PC-3 (cell line): ENCODE measurements around the gene LAMA5. TPM values are rescaled to one million over a fixed set of nuclear protein-coding genes. Genes with fewer than 3 reads are reported as not detected.

Experiments
- ATAC-seq: fragments of 200-7000 bp; cut with Tn5 transposase; 2 replicates; pipeline ENCODE4 v1.9.1; 2020; ENCODE audit warnings: mild to moderate bottlenecking, moderate library complexity
- BruUV-seq: library from RNA; stranded (reverse); fragments of 400-500 nt; replicated peaks from 2 replicates; lab custom pipeline; 2021; lab: Mats Ljungman, UMichigan
- CTCF ChIA-PET: fragments of 300-600 bp; sonication (Branson Sonifier 250); formaldehyde crosslinking; loops from one replicate; lab custom pipeline; 2022; ENCODE audit warnings: antibody characterized with exemption; lab: Charles Lee
- POLR2A ChIA-PET: fragments of 300-600 bp; sonication (Branson Sonifier 250); formaldehyde crosslinking; loops from one replicate; lab custom pipeline; 2022; ENCODE audit warnings: antibody characterized with exemption; ENCODE audit not compliant: unreplicated experiment; lab: Charles Lee
- DNase-seq: peaks from one replicate; pipeline ENCODE4 v3.0.0-alpha.2; 2015
- H2AFZ ChIP-seq: fragments of 300-600 bp; sonication (generic); 2 replicates; pipeline ENCODE4 v1.6.0; 2016; ENCODE audit warnings: antibody characterized with exemption, low read length
- H3F3A ChIP-seq: fragments of 300-600 bp; sonication (generic); one replicate; pipeline ENCODE4 v1.6.0; 2017; ENCODE audit warnings: antibody characterized with exemption, low read length, control low read depth, mild to moderate bottlenecking; ENCODE audit not compliant: unreplicated experiment
- H3K27ac ChIP-seq: fragments of 300-600 bp; sonication (generic); 2 replicates; pipeline ENCODE4 v1.5.1; 2016; ENCODE audit warnings: mild to moderate bottlenecking, low read length
- H3K27me3 ChIP-seq: fragments of 300-600 bp; sonication (generic); 2 replicates; pipeline ENCODE4 v1.6.1; 2016; ENCODE audit warnings: low read length, mixed read lengths
- H3K36me3 ChIP-seq: fragments of 300-600 bp; sonication (generic); 2 replicates; pipeline ENCODE4 v1.6.1; 2016; ENCODE audit warnings: low read depth, mixed run types, low read length, mixed read lengths
- H3K4me1 ChIP-seq: fragments of 300-600 bp; sonication (generic); 2 replicates; pipeline ENCODE4 v1.5.1; 2016; ENCODE audit warnings: low read length; ENCODE audit not compliant: insufficient read depth
- H3K4me2 ChIP-seq: fragments of 300-600 bp; sonication (generic); 2 replicates; pipeline ENCODE4 v1.6.0; 2016; ENCODE audit warnings: low read length
- H3K4me3 ChIP-seq: fragments of 300-600 bp; sonication (generic); 2 replicates; pipeline ENCODE4 v1.5.1; 2016; ENCODE audit warnings: mild to moderate bottlenecking, low read length, mixed read lengths
- H3K79me2 ChIP-seq: fragments of 300-600 bp; sonication (generic); 2 replicates; pipeline ENCODE4 v1.6.1; 2017; ENCODE audit warnings: low read length, mixed read lengths
- H3K9ac ChIP-seq: fragments of 300-600 bp; sonication (generic); 2 replicates; pipeline ENCODE4 v1.6.0; 2016; ENCODE audit warnings: mild to moderate bottlenecking, low read length
- H3K9me2 ChIP-seq: fragments of 300-600 bp; sonication (generic); replicated peaks from 2 replicates; pipeline ENCODE4 v1.6.1; 2016; ENCODE audit warnings: mixed run types, low read length, mixed read lengths
- H3K9me3 ChIP-seq: fragments of 300-600 bp; sonication (generic); 2 replicates; pipeline ENCODE4 v1.6.1; 2016; ENCODE audit warnings: low read length, mixed read lengths
- H4K20me1 ChIP-seq: fragments of 300-600 bp; sonication (generic); 2 replicates; pipeline ENCODE4 v1.6.1; 2016; ENCODE audit warnings: low read length, mixed read lengths
- CTCF ChIP-seq: fragments of 300-600 bp; sonication (generic); conservative IDR thresholded peaks from 2 replicates; pipeline ENCODE4 v1.5.1; 2017; ENCODE audit warnings: antibody characterized with exemption, low read depth, mild to moderate bottlenecking, low read length
- EZH2 ChIP-seq: fragments of 300-600 bp; sonication (generic); IDR thresholded peaks from one replicate; pipeline ENCODE4 v1.6.1; 2017; ENCODE audit warnings: antibody characterized with exemption, mild to moderate bottlenecking, low read length; ENCODE audit not compliant: unreplicated experiment
- EZH2phosphoT487 ChIP-seq: fragments of 300-600 bp; sonication (generic); IDR thresholded peaks from 2 replicates; pipeline ENCODE4 v1.6.1; 2018; ENCODE audit warnings: mild to moderate bottlenecking, antibody characterized with exemption, low read length, borderline replicate concordance
- intact Hi-C: fragments of 100-400 bp; cut with micrococcal nuclease; formaldehyde crosslinking; loops from 2 replicates; pipeline ENCODE4 v1.9.0; 2023
- microRNA-seq: library from miRNA; unstranded; fragments of <30 nt; microRNA quantifications from one replicate; pipeline ENCODE4 v1.1.0, GENCODE V29; 2020; ENCODE audit not compliant: unreplicated experiment
- total RNA-seq: library from RNA; depleted of rRNA; stranded (reverse); fragments of >200 nt; gene quantifications from 2 replicates; pipeline ENCODE4 v1.2.3, GENCODE V29; 2014; rRNA removed

LAMA5 gene
- total RNA-seq, 1 experiment from 2014 or later, result 196 TPM

- Histone ChIP-seq H4K20me1 (no peaks in the 10 kb centered on the region), H3F3A (no peaks in the 10 kb centered on the region), H3K4me2 (no peak overlapping the region), H3K36me3 (peaks cover 52% of the 10 kb centered on the region), H3K9me3 (no peaks in the 10 kb centered on the region), H3K27me3 (no peaks in the 10 kb centered on the region), H3K9ac (no peak overlapping the region), H3K9me2 (no peaks in the 10 kb centered on the region), H3K4me1 (peaks cover 9% of the 10 kb centered on the region; the same call in 1 of the 2 replicates), H2AFZ (no peak overlapping the region), H3K4me3 (no peak overlapping the region), H3K27ac (no peak overlapping the region), H3K79me2 (0 out of 2 replicates have a peak, but pooled peaks cover 6% of the 10 kb centered on the region)
- DNase-seq (no peak), ATAC-seq (no peak)
- TF ChIP-seq EZH2phosphoT487, result no peak
- BruUV-seq, result no TSS peak
- CTCF ChIA-PET, result no interaction called here
- POLR2A ChIA-PET, result no interaction called here
- intact Hi-C loops, result no loop called here
These were observed 105.0 kb downstream of the LAMA5 start for GRCh38 chr20:62262064-62262463.

- H3K79me2 ChIP-seq, result peaks cover 20% of the 10 kb centered on the region
- ChIA-PET POLR2A (no interaction called here), CTCF (no interaction called here)
These were observed 107.9 kb downstream of the LAMA5 start for GRCh38 chr20:62259294-62259565.

More at GRCh38 chr20:62259294-62259565, 107.9 kb downstream of the LAMA5 start:
- TF ChIP-seq CTCF (no peak), EZH2 (no peak), EZH2phosphoT487 (no peak)
- Histone ChIP-seq H3K27ac (no peak overlapping the region), H3K4me3 (no peak overlapping the region), H3K9ac (no peak overlapping the region), H3K9me3 (no peaks in the 10 kb centered on the region), H3K27me3 (no peaks in the 10 kb centered on the region), H3K9me2 (no peaks in the 10 kb centered on the region), H3K4me1 (peaks cover 9% of the 10 kb centered on the region; the same call in 1 of the 2 replicates), H3F3A (no peaks in the 10 kb centered on the region), H3K36me3 (peaks cover 30% of the 10 kb centered on the region), H3K4me2 (no peak overlapping the region), H4K20me1 (no peaks in the 10 kb centered on the region), H2AFZ (no peak overlapping the region)
- no TSS peak for BruUV-seq
- ATAC-seq, result no peak
- DNase-seq, result no peak
- intact Hi-C loops, result no loop called here

Small RNAs within 50 kb of the gene (microRNA-seq; reads per million reads assigned to microRNA genes)
- gene MIR4758, result 16.5 reads per million, percentile 42 among the genes with 10 or more reads in this experiment

Other genes starting within 250 kb of the LAMA5 start
- 50.1 and 51.8 TPM in 2 replicates for gene LSM14B, start 244.8 kb downstream of the LAMA5 start, total RNA-seq
- 751 and 808 TPM in 2 replicates for gene PSMA7, start 223.9 kb downstream of the LAMA5 start, total RNA-seq
- 17.9 and 19.1 TPM in 2 replicates for gene SS18L1, start 223.5 kb downstream of the LAMA5 start, total RNA-seq
- gene MTG2, start 184.3 kb downstream of the LAMA5 start, total RNA-seq, result 33.9 and 40.5 TPM in 2 replicates
- not detected in 2 replicates for gene HRH3, start 147.0 kb downstream of the LAMA5 start, total RNA-seq
- gene OSBPL2, start 128.8 kb downstream of the LAMA5 start, total RNA-seq, result 32.5 and 39.7 TPM in 2 replicates
- 374 and 487 TPM in 2 replicates for gene ADRM1, start 64.3 kb downstream of the LAMA5 start, total RNA-seq
- 1,250 and 1,945 TPM in 2 replicates for gene RPS21, start 19.8 kb upstream of the LAMA5 start, total RNA-seq
- 12.4 and 13.5 TPM in 2 replicates for gene CABLES2, start 40.0 kb upstream of the LAMA5 start, total RNA-seq
- 9.3 and 9.4 TPM in 2 replicates for gene RBBP8NL, start 60.2 kb upstream of the LAMA5 start, total RNA-seq
- 0.18 and 0.46 TPM in 2 replicates for gene GATA5, start 108.7 kb upstream of the LAMA5 start, total RNA-seq